SK-N-SH (cell line): ENCODE measurements around the gene HCST. TPM values are rescaled to one million over a fixed set of nuclear protein-coding genes. Genes with fewer than 3 reads are reported as not detected.

Source experiments
- CTCF ChIA-PET: fragments of 300-600, 350-600 bp; formaldehyde crosslinking; extraction: SDS; loops from one replicate; lab custom pipeline; 2021; lab: Yijun Ruan, JAX
- POLR2A ChIA-PET: fragments of 350-600 bp; sonication (Branson Sonifier 250); formaldehyde crosslinking; extraction: SDS; loops from one replicate; lab custom pipeline; 2020; ENCODE audit warnings: antibody characterized with exemption, inconsistent platforms; lab: Yijun Ruan, JAX
- DNase-seq: peaks from one replicate; pipeline ENCODE4 v3.0.0; 2012
- H2AFZ ChIP-seq: fragments of 200-600 bp; sonication (generic); 2 replicates; pipeline ENCODE4 v1.8.1; 2016; ENCODE audit warnings: antibody characterized with exemption, mild to moderate bottlenecking, low read depth
- H3F3A ChIP-seq: fragments of 200-600 bp; sonication (generic); replicated peaks from 2 replicates; pipeline ENCODE3; 2016; ENCODE audit warnings: antibody characterized with exemption, mild to moderate bottlenecking; ENCODE audit not compliant: insufficient read depth
- H3K27ac ChIP-seq, 2 experiments: fragments of 200-500 bp in 1 of 2; fragments of 200-600 bp in 1 of 2; sonication (Bioruptor generic) in 1 of 2; sonication (generic), shearing (Covaris generic) in 1 of 2; 2 replicates each; pipeline versions ENCODE4 v1.5.1 to v1.6.1; 2014 to 2016; ENCODE audit warnings: low read depth in 2 of 2, inconsistent platforms in 1 of 2, low read length in 1 of 2, mild to moderate bottlenecking in 1 of 2, mixed read lengths in 1 of 2
- H3K27me3 ChIP-seq: fragments of 200-600 bp; sonication (generic), shearing (Covaris generic); 2 replicates; pipeline ENCODE4 v1.6.1; 2016; ENCODE audit warnings: mixed run types; ENCODE audit not compliant: insufficient read depth
- H3K36me3 ChIP-seq, 2 experiments: fragments of 200-500 bp in 1 of 2; fragments of 200-600 bp in 1 of 2; sonication (Bioruptor generic) in 1 of 2; sonication (generic) in 1 of 2; replicated peaks in 1 of 2; 2 replicates each; pipeline versions ENCODE3 to v1.5.1; 2014 to 2016; ENCODE audit warnings: low read length in 1 of 2, mild to moderate bottlenecking in 1 of 2; ENCODE audit not compliant: insufficient read depth in 2 of 2, control insufficient read depth in 1 of 2
- H3K4me1 ChIP-seq, 2 experiments: fragments of 200-500 bp in 1 of 2; fragments of 200-600 bp in 1 of 2; sonication (Bioruptor generic) in 1 of 2; sonication (generic), shearing (Covaris generic) in 1 of 2; 2 replicates each; pipeline versions ENCODE4 v1.5.1 to v1.6.1; 2014 to 2016; ENCODE audit warnings: low read depth in 1 of 2, low read length in 1 of 2, mixed run types in 1 of 2; ENCODE audit not compliant: insufficient read depth in 2 of 2, control insufficient read depth in 1 of 2
- H3K4me2 ChIP-seq: fragments of 200-600 bp; sonication (generic), shearing (Covaris generic); 2 replicates; pipeline ENCODE4 v1.6.1; 2017; ENCODE audit warnings: mixed run types
- H3K4me3 ChIP-seq, 2 experiments: fragments of 200-500 bp in 1 of 2; fragments of 200-600 bp in 1 of 2; sonication (Bioruptor generic) in 1 of 2; sonication (generic), shearing (Covaris generic) in 1 of 2; 2 replicates each; pipeline versions ENCODE4 v1.5.1 to v1.8.1; 2014 to 2016; ENCODE audit warnings: low read depth in 2 of 2, inconsistent platforms in 1 of 2, low read length in 1 of 2, mild to moderate bottlenecking in 1 of 2, mixed read lengths in 1 of 2, moderate library complexity in 1 of 2
- H3K79me2 ChIP-seq: fragments of 200-600 bp; sonication (generic); 2 replicates; pipeline ENCODE4 v1.8.1; 2017; ENCODE audit warnings: mild to moderate bottlenecking; ENCODE audit not compliant: insufficient read depth
- H3K9ac ChIP-seq: fragments of 200-600 bp; sonication (generic); 2 replicates; pipeline ENCODE4 v1.6.1; 2017; ENCODE audit warnings: mixed run types
- H3K9me2 ChIP-seq: fragments of 200-600 bp; sonication (generic); 2 replicates; pipeline ENCODE4 v1.6.1; 2017; ENCODE audit warnings: mixed run types
- H3K9me3 ChIP-seq: fragments of 200-600 bp; sonication (generic); 2 replicates; pipeline ENCODE4 v1.6.1; 2017; ENCODE audit warnings: mixed run types, mild to moderate bottlenecking, moderate library complexity
- H4K20me1 ChIP-seq: fragments of 200-600 bp; sonication (generic); 2 replicates; pipeline ENCODE4 v1.6.1; 2017; ENCODE audit warnings: mild to moderate bottlenecking, mixed run types; ENCODE audit not compliant: insufficient read depth
- FOXJ3 ChIP-seq: sonication (generic); formaldehyde crosslinking; IDR thresholded peaks from 2 replicates; pipeline ENCODE4 v1.5.1; 2020; ENCODE audit warnings: mild to moderate bottlenecking, missing genetic modification reagents
- JUND ChIP-seq: IDR thresholded peaks from 2 replicates; pipeline ENCODE4 v1.4.0; 2012
- NRF1 ChIP-seq: IDR thresholded peaks from 2 replicates; pipeline ENCODE4 v1.6.1; 2012; ENCODE audit warnings: low read depth, mild to moderate bottlenecking, low read length
- POLR2AphosphoS5 ChIP-seq: IDR thresholded peaks from 2 replicates; pipeline ENCODE4 v1.6.1; 2012; ENCODE audit warnings: low read depth, low read length
- TCF12 ChIP-seq: IDR thresholded peaks from 2 replicates; pipeline ENCODE4 v1.4.0; 2012
- TEAD4 ChIP-seq: IDR thresholded peaks from 2 replicates; pipeline ENCODE4 v1.4.0; 2012; ENCODE audit warnings: mild to moderate bottlenecking, borderline replicate concordance; ENCODE audit not compliant: insufficient read depth
- YY1 ChIP-seq: IDR thresholded peaks from 2 replicates; pipeline ENCODE4 v1.4.0; 2012; ENCODE audit warnings: low read depth, mild to moderate bottlenecking
- WGBS: methylation state at CpG from one replicate; pipeline ENCODE4 v1.1.6; 2017; ENCODE audit warnings: low lambda C conversion rate; 5-methylcytosine and 5-hydroxymethylcytosine counted together
- polyA plus RNA-seq, 3 experiments: library from polyadenylated mRNA; depleted of rRNA; stranded (reverse); fragments of >200 nt; gene quantifications; 2 replicates each; pipeline ENCODE4 v1.2.3, GENCODE V29; 2012
- TF ChIP-seq, protein P1 (sequence below): fragments of 150-350 bp; IDR thresholded peaks from 2 replicates; pipeline ENCODE4 v1.6.1; 2016; ENCODE audit warnings: mild to moderate bottlenecking, low read depth, low read length
- TF ChIP-seq, protein P2 (sequence below): IDR thresholded peaks from 2 replicates; pipeline ENCODE4 v1.4.0; 2012; ENCODE audit warnings: low read depth
- TF ChIP-seq, protein P3 (sequence below): IDR thresholded peaks from 2 replicates; pipeline ENCODE4 v1.6.1; 2012; ENCODE audit warnings: mild to moderate bottlenecking, low read depth, low read length, moderate library complexity
- TF ChIP-seq, protein P4 (sequence below): IDR thresholded peaks from 2 replicates; pipeline ENCODE4; 2012

Gene HCST
- polyA plus RNA-seq, 1 of the 3 experiments (the other 2 are of a cell fraction): 0.59 TPM

DNA sequence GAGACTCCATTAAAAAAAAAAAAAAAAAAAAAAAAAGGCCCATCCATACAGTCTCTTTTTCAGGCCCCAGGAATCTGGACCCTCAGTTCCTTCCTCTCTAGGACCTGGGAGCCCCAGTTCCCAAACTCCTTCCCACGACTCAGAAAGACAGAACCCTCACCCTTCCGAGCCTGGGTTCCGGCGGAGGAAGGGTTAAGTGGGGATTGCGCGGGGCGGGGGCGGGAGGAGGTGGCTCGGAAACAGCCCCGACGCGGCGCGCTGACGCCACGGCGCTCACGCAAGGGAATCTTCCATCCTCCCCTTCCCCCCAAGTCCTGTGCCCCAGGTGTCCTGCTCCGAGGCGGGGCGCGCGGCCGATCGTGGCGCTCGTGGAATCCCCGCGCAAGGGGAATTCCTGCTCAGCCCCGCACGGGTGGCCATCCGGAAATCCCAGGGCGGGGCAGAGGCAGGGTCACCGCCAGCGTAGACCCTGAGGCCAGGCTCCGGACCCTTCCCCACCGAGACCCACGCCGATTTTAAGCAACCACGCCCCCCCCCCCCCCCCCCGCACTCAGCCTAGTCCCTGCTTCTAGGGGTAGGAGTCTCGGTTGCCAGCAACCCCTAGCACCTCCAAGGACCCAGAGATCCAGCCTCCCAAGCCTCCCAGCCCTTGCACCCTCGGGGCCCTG lies 2.6 kb upstream of the HCST start (continued):
- TF ChIP-seq, protein P1, sequence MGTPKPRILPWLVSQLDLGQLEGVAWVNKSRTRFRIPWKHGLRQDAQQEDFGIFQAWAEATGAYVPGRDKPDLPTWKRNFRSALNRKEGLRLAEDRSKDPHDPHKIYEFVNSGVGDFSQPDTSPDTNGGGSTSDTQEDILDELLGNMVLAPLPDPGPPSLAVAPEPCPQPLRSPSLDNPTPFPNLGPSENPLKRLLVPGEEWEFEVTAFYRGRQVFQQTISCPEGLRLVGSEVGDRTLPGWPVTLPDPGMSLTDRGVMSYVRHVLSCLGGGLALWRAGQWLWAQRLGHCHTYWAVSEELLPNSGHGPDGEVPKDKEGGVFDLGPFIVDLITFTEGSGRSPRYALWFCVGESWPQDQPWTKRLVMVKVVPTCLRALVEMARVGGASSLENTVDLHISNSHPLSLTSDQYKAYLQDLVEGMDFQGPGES: no peak
- TF ChIP-seq, protein P2, sequence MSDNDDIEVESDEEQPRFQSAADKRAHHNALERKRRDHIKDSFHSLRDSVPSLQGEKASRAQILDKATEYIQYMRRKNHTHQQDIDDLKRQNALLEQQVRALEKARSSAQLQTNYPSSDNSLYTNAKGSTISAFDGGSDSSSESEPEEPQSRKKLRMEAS: peak; percentile 14; the same call in 1 of the 2 replicates
- TF ChIP-seq POLR2AphosphoS5: peak; percentile 30; the same call in 1 of the 2 replicates
- TF ChIP-seq FOXJ3 (CRISPR knock-in tag): no peak
- 0 out of 2 replicates have a peak, but pooled peaks have one; percentile 24 for TF ChIP-seq NRF1
- TF ChIP-seq, protein P3, sequence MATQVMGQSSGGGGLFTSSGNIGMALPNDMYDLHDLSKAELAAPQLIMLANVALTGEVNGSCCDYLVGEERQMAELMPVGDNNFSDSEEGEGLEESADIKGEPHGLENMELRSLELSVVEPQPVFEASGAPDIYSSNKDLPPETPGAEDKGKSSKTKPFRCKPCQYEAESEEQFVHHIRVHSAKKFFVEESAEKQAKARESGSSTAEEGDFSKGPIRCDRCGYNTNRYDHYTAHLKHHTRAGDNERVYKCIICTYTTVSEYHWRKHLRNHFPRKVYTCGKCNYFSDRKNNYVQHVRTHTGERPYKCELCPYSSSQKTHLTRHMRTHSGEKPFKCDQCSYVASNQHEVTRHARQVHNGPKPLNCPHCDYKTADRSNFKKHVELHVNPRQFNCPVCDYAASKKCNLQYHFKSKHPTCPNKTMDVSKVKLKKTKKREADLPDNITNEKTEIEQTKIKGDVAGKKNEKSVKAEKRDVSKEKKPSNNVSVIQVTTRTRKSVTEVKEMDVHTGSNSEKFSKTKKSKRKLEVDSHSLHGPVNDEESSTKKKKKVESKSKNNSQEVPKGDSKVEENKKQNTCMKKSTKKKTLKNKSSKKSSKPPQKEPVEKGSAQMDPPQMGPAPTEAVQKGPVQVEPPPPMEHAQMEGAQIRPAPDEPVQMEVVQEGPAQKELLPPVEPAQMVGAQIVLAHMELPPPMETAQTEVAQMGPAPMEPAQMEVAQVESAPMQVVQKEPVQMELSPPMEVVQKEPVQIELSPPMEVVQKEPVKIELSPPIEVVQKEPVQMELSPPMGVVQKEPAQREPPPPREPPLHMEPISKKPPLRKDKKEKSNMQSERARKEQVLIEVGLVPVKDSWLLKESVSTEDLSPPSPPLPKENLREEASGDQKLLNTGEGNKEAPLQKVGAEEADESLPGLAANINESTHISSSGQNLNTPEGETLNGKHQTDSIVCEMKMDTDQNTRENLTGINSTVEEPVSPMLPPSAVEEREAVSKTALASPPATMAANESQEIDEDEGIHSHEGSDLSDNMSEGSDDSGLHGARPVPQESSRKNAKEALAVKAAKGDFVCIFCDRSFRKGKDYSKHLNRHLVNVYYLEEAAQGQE: no peak

DNA sequence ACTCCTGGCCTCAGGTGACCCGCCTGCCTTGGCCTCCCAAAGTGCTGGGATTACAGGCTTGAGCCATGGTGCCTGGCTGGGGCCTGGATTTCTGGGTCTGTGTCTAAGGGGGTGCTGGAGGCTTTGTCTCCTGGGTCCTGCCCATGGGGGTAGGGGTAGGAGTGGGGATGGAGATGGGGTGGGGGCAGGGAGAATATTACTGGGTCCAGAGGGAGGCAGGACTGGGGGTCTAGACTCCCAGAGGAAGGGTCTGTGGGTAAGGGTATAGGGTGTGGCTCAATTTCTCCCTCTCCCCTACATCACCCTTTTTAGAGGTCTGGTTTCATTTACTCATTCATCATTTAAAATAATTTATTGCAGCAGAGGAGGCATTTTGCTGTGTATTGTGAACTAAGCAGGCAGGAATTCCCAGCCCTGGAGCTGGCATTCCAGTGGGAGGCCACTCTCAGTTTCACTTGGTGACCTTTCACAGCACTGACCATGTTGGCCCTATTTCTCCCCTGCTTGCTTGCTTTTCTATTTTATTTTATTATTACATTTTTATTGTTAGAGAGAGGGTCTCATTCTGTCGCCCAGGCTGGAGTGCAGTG lies 1.2 kb upstream of the HCST start:
- no peak for DNase-seq
- H3K27ac ChIP-seq: peak overlapping the region; percentile 41 to 54; a peak in 2 of 4 replicates

More for the DNA sequence above, 1.2 kb upstream of the HCST start:
- Histone ChIP-seq H3K4me2 (peak overlapping the region; percentile 100), H3K36me3 (no peaks in the 10 kb centered on the region), H2AFZ (peak overlapping the region; percentile 94; the same call in 1 of the 2 replicates), H4K20me1 (no peaks in the 10 kb centered on the region), H3K27me3 (no peaks in the 10 kb centered on the region), H3K79me2 (peaks cover 11% of the 10 kb centered on the region; the same call in 1 of the 2 replicates), H3K9me2 (no peaks in the 10 kb centered on the region), H3K4me1 (peaks cover 8 to 22% of the 10 kb centered on the region in 2 experiments; a peak in 3 of 4 replicates), H3K9me3 (no peaks in the 10 kb centered on the region), H3K4me3 (peak overlapping the region; percentile 69 to 100), H3F3A (peaks cover 10% of the 10 kb centered on the region), H3K9ac (peak overlapping the region; percentile 83)
- WGBS: 53% methylated on average over 2 of the region's 2 CpGs
- POLR2A ChIA-PET: interaction anchor here (0.5 to 1.4 kb wide), 4 partner anchors 30 to 169 kb away, joined by 3 to 5 read pairs (median 4); partner anchors contain the start of gene ALKBH6
- CTCF ChIA-PET: interaction anchor here (1.5 to 1.6 kb wide), 2 partner anchors 21 to 32 kb away, joined by 4 read pairs; partner anchors contain the start of gene APLP1
- TF ChIP-seq, protein P4, sequence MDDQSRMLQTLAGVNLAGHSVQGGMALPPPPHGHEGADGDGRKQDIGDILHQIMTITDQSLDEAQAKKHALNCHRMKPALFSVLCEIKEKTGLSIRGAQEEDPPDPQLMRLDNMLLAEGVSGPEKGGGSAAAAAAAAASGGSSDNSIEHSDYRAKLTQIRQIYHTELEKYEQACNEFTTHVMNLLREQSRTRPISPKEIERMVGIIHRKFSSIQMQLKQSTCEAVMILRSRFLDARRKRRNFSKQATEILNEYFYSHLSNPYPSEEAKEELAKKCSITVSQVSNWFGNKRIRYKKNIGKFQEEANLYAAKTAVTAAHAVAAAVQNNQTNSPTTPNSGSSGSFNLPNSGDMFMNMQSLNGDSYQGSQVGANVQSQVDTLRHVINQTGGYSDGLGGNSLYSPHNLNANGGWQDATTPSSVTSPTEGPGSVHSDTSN: peak; percentile 82
- TF ChIP-seq TEAD4 (peak; percentile 61; the same call in 1 of the 2 replicates), JUND (peak; percentile 42), TCF12 (peak; percentile 59; the same call in 1 of the 2 replicates), YY1 (no peak)
- TF ChIP-seq, protein P3: 0 out of 2 replicates have a peak, but pooled peaks have one; percentile 39
